Measurements from ENCODE around the gene SSR2.

SSR2 gene

GRCh38 chr1:155971910-155972809 lies 48.6 kb downstream of the SSR2 start:
- DNase-seq, result no peak

- peak; percentile 77 for DNase-seq
Measured at GRCh38 chr1:155970531-155971167, 50.1 kb downstream of the SSR2 start.

GRCh38 chr1:155969377-155969791 lies 51.4 kb downstream of the SSR2 start:
- DNase-seq, result no peak

GRCh38 chr1:155968670-155969069 lies 52.1 kb downstream of the SSR2 start:
- peak; percentile 68 for DNase-seq

GRCh38 chr1:155968051-155968400 lies 52.7 kb downstream of the SSR2 start:
- no peak for DNase-seq

- DNase-seq, result no peak
Measured at GRCh38 chr1:155967341-155968050, 53.3 kb downstream of the SSR2 start.

GRCh38 chr1:155966750-155967149 lies 54.0 kb downstream of the SSR2 start:
- DNase-seq, result no peak

- DNase-seq, result no peak
Measured at GRCh38 chr1:155966135-155966534, 54.6 kb downstream of the SSR2 start.

GRCh38 chr1:155964193-155964592 lies 56.6 kb downstream of the SSR2 start:
- DNase-seq, result no peak

GRCh38 chr1:155962599-155963211 lies 58.0 kb downstream of the SSR2 start:
- no peak for DNase-seq

- DNase-seq, result peak; percentile 94
Measured at GRCh38 chr1:155961937-155962336, 58.8 kb downstream of the SSR2 start.

- DNase-seq, result no peak
Measured at GRCh38 chr1:155960081-155960745, 60.5 kb downstream of the SSR2 start.
